ENCODE measurements around the gene DSG2.
"Not testable (repeated sequence)": the region's sequence is repeated elsewhere in the genome, so short reads cannot be mapped to it uniquely, and the experiment has no call there.

The DSG2 gene

DNA sequence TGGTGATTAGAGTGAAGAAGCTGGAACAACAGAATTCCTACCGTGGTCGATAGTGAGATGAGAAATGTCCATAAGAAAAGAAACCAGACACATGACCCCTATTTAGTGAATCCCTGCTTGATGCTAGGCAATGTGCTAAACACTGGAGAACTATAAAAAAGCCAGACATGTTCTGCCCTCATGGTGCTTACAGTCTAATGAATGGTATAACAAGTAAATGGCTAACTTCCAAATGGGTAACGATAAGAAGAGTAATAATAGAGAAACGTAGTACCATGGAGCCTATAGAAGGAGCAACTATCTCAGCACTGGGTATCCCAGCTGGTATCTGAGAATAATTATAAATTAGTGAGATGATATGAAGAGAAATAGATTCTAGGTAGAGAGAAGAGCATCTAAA, 5.0 kb downstream of the DSG2 start:
- no peak for DNase-seq

GRCh38 chr18:31504455-31505147, 6.6 kb downstream of the DSG2 start:
- no peak for DNase-seq

GRCh38 chr18:31505156-31505555, 7.2 kb downstream of the DSG2 start:
- DNase-seq, result no peak

- DNase-seq, result no peak
Measured at GRCh38 chr18:31506024-31506742, 8.2 kb downstream of the DSG2 start.

GRCh38 chr18:31507124-31507523, 9.1 kb downstream of the DSG2 start:
- DNase-seq, result not testable (repeated sequence)

DNA sequence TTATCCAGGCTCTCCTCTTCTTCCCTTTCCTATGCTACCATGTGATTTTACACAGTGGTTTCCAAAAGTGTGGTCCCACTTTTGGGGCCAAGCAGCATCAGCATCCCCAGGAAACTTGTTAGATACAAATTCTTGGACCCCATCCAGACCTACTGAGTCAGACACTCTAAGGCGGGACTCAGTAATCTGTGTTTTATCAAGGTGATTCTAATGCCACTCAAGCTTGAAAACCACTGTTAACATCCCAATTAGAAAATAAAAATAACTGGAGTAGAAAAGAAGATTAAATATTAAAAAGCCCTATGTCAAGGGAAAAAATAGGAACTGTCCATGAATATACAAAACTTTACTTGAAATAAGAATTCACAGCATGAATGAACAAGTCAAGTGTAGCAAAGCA, 10.8 kb downstream of the DSG2 start:
- DNase-seq, result no peak

- DNase-seq, result no peak
Measured at GRCh38 chr18:31509571-31509970, 11.6 kb downstream of the DSG2 start.

DNA sequence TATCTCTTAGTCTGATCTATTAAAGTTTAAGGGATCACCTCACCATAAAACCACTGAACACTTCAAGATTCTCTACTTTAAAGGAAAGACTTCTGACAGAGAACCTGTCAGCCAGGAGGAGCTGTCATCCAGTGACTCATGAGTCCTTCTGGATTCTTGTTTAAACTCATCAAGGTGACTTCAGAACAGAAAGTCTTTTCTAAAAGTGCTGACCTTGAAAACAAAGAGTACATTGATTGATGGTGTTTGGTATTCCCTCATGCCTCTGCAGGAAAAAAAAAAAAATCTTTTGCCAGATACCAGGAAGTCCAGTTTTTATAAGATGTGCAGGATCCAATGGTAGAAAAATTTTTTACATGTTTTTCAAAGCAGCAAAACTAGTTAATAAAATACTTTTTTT, 12.3 kb downstream of the DSG2 start:
- no peak for DNase-seq

DNA sequence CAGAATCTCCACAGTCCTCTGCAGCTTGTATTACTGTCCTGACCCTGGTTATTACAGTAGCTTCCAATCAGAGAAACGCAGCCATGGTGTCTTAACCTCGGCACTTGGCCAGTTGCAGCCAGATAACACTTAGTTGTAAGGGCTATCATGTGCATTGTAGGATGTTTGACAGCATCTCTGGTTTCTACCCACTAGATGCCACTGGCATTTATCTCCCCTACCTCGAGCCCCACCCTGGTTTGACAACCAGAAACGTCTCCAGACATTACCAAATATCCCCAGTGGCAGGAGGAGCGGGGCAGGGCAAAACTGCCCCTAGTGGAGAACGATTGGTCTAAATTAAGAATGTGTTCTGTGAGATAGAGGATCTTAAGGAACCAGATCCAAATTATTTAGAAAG, 13.1 kb downstream of the DSG2 start:
- DNase-seq, result no peak

GRCh38 chr18:31512203-31512764, 14.3 kb downstream of the DSG2 start:
- no peak for DNase-seq

DNA sequence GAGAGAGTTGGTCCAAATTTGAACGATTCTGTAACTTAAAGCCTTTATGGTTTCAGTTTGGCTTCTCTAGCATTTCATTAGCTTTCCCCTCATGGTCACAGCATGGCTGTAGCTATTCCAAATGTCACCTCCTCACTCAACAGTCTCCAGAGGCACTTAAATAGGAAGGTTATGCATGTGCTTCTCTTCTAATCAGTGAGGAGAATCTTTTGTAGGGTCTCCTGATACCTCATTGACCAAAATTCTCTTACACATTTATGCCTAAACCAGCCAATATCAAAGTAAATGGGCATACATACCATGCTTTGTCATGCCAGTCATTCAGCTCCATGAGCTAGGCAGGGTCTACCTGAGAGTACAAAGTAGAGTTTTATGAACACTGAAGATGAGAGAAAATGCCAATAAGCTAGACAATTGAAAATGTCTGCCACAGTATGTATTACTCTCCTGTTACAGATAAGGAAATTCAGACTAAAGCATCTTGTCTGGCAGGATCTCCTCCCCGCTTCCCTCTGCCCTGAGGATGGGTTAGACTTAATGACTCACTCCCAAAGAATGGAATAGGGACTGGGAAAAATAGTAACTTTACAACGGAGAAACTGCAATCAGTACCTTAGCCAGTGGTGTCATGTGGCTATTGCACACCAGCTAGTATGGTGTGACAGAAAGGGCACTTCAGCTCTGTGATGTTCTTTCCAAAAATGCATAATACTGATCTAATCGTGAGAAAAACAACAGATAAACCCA, 15.4 kb downstream of the DSG2 start:
- DNase-seq, result no peak

DNA sequence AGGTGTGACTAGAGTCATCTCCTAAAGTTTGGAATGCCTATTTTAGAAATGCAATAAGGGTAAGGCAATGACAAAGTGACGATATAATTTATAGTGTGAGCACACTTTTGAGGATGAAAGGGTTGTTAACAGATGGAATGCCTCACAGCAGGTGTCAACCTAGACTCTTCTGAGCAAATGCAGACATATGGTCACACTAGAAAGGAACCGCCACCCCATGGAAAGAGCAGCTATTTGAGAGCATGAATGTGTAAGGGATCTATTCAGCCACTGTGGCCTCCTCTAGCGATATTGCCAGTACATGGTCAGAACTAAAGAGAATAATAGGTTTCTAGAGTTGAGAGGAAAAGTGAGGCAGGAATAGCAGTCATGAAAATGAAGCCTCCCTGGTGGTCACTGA, 18.5 kb downstream of the DSG2 start:
- DNase-seq, result no peak

DNA sequence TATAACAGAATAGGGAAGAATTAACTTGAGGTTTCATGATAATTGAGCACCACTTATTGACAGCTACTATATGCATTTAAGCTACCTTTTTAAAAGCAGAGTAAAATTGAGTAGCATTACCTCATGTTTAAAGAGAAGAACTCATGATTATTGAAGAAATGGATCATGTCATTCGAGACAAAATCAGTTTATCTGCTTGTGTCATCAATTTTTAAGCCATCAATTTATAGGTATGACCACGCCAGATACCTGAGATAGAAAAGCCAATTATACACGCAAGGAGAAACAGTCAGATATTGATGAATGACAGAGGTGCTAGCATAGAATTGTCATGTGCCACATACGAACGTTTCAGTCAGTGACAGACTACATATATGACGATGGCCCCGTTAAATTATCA, 28.4 kb downstream of the DSG2 start:
- DNase-seq, result no peak

GRCh38 chr18:31533236-31533635, 35.3 kb downstream of the DSG2 start:
- no peak for DNase-seq

DNA sequence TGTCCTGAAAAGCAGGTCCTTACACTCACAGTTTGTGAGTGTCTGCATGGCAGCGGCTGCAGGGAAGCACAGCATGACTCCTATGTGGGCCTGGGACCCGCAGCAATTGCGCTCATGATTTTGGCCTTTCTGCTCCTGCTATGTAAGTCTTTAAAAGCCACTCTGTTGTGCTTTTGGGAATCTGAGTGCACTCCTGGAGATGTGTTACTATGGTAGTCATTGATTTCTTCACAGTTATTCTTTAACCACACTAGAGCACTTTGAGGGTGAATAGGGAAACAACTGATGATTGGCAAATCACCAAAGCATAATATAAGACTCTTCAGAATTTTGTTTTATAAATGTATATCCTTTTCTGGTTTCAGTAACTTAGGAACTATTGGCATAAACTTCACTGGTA, 40.9 kb downstream of the DSG2 start:
- no peak for DNase-seq

- no peak for DNase-seq
Measured at GRCh38 chr18:31546476-31546875, 48.5 kb downstream of the DSG2 start.

GRCh38 chr18:31548853-31549252, 50.9 kb downstream of the DSG2 start:
- DNase-seq, result no peak

- DNase-seq, result no peak
Measured at GRCh38 chr18:31549416-31549815, 51.4 kb downstream of the DSG2 start.

GRCh38 chr18:31551883-31552282, 53.9 kb downstream of the DSG2 start:
- no peak for DNase-seq

GRCh38 chr18:31553800-31554199, 55.8 kb downstream of the DSG2 start:
- DNase-seq, result no peak

DNA sequence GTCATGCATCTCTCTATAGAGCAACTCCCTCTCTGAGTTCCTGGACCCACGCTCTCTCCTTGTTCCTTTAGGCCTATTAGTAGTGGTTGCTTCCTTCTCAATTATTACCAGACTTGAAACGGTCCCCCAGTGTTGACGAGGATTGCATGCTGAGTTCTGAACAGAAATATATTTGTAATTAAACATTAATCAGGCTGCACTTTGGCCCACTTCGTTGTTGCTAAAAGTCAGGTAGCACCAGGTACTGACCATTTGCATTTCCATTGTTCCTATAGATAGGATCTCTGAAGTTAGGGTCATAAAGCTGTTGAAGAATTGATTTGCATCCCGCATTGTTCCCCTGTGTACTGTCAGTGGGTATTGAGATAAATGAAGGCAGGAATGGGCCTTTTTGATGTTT, 56.8 kb downstream of the DSG2 start:
- no peak for DNase-seq

DNA sequence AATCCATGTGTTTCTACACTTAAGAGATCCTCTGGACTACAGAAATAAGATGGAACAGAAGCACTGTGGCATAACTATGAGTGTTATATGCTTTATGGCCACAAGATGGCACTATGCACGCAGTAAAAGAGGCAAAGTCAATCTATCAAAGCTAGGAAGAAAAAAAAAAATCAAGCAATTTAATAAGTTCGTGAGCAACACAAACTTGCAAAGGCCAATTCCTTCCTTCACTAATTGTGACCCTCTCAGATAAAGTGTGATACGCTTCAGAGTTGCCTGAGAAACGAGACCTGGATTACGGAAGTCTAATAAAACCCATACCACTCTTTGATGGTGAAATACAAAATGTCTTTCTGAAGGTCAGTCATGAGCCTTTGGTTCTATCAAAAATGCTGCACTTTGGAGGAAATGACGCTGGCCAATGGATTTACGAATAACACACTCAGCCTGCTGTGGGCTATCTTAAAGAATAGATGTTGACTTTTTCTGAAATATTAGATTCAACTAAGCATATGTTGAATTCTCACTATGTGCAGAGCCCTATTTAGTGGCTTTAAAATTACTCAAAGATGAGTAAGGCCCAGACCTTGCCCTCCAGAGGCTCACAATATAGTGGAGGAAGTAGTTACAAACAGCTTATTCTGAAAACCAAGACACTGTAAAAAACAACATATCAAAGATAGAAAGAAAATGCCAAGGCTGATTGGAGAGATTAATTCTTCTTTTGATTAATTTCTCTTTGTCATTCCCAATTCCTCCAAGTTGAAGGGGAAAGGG, 58.2 kb downstream of the DSG2 start:
- peak; percentile 12 for DNase-seq

GRCh38 chr18:31557446-31557845, 59.5 kb downstream of the DSG2 start:
- DNase-seq, result no peak
